SU-DHL-6 (cell line): ENCODE data around the gene PUM1.

Source experiments
- H2AFZ ChIP-seq: fragments of 200-600 bp; sonication (generic); 2 replicates; pipeline ENCODE4 v1.6.1; 2014; ENCODE audit warnings: low read depth, mild to moderate bottlenecking, moderate library complexity, mixed read lengths, antibody characterized with exemption, low read length; ENCODE audit not compliant: severe bottlenecking
- H3F3A ChIP-seq: fragments of 200-600 bp; shearing (Covaris generic); 2 replicates; pipeline ENCODE4 v1.6.0; 2016; ENCODE audit warnings: antibody characterized with exemption, mild to moderate bottlenecking; ENCODE audit not compliant: insufficient read depth
- H3K27ac ChIP-seq: fragments of 200-600 bp; sonication (generic); 2 replicates; pipeline ENCODE4 v1.5.1; 2016; ENCODE audit warnings: low read depth, mild to moderate bottlenecking, low read length, moderate library complexity, mixed read lengths
- H3K27me3 ChIP-seq: fragments of 200-600 bp; sonication (generic), shearing (Covaris generic); 2 replicates; pipeline ENCODE4 v1.6.0; 2014; ENCODE audit warnings: mild to moderate bottlenecking, low read length
- H3K36me3 ChIP-seq: fragments of 200-600 bp; sonication (generic); 2 replicates; pipeline ENCODE4 v1.6.1; 2014; ENCODE audit warnings: mild to moderate bottlenecking, low read length, mixed read lengths
- H3K4me2 ChIP-seq: fragments of 300-600, 200-600 bp; shearing (Covaris generic), sonication (generic); 2 replicates; pipeline ENCODE4 v1.6.0; 2014; ENCODE audit warnings: low read length, low read depth, mild to moderate bottlenecking; ENCODE audit not compliant: poor library complexity, severe bottlenecking
- H3K4me3 ChIP-seq: fragments of 200-600 bp; sonication (generic); 2 replicates; pipeline ENCODE4 v1.5.1; 2014; ENCODE audit warnings: antibody characterized with exemption, low read length, mild to moderate bottlenecking, mixed read lengths; ENCODE audit not compliant: insufficient read depth, poor library complexity, severe bottlenecking
- H3K79me2 ChIP-seq: fragments of 200-600 bp; sonication (generic); 2 replicates; pipeline ENCODE4 v1.6.1; 2014; ENCODE audit warnings: mild to moderate bottlenecking, low read length, moderate library complexity; ENCODE audit not compliant: insufficient read depth
- H3K9ac ChIP-seq: fragments of 200-600 bp; sonication (generic); 2 replicates; pipeline ENCODE4 v1.7.0; 2014; ENCODE audit warnings: mild to moderate bottlenecking, low read length
- H3K9me2 ChIP-seq: fragments of 200-600 bp; sonication (generic); replicated peaks from 2 replicates; pipeline ENCODE4 v1.6.1; 2014; ENCODE audit warnings: low read length; ENCODE audit not compliant: insufficient read depth
- H3K9me3 ChIP-seq: fragments of 200-600 bp; sonication (generic); 2 replicates; pipeline ENCODE4 v1.6.1; 2014; ENCODE audit warnings: low read length, mixed read lengths; ENCODE audit not compliant: insufficient read depth
- H4K20me1 ChIP-seq: fragments of 200-600 bp; sonication (generic); 2 replicates; pipeline ENCODE4 v1.6.1; 2014; ENCODE audit warnings: low read depth, mild to moderate bottlenecking, antibody characterized with exemption, low read length, moderate library complexity, mixed read lengths
- EZH2phosphoT487 ChIP-seq: fragments of 200-600 bp; sonication (generic), shearing (Covaris generic); conservative IDR thresholded peaks from 2 replicates; pipeline ENCODE4 v1.6.1; 2018; ENCODE audit warnings: mild to moderate bottlenecking, antibody characterized with exemption, low read length, moderate library complexity, mixed read lengths
- TF ChIP-seq, protein P1 (sequence below): fragments of 200-600 bp; sonication (generic); IDR thresholded peaks from one replicate; pipeline ENCODE4 v1.5.1; 2017; ENCODE audit warnings: antibody characterized with exemption, mild to moderate bottlenecking, low read length, moderate library complexity; ENCODE audit not compliant: insufficient read depth, poor library complexity, severe bottlenecking

PUM1 gene

GRCh38 chr1:30894508-30894973 lies 171.0 kb downstream of the PUM1 start:
- Histone ChIP-seq H3K27me3 (no peaks in the 10 kb centered on the region), H4K20me1 (no peaks in the 10 kb centered on the region), H3F3A (no peaks in the 10 kb centered on the region), H3K79me2 (no peaks in the 10 kb centered on the region), H3K36me3 (no peaks in the 10 kb centered on the region), H3K4me2 (no peak overlapping the region), H2AFZ (no peak overlapping the region), H3K9me3 (no peaks in the 10 kb centered on the region), H3K9me2 (no peaks in the 10 kb centered on the region), H3K9ac (no peak overlapping the region), H3K27ac (no peak overlapping the region), H3K4me3 (no peak overlapping the region)
- no peak for TF ChIP-seq EZH2phosphoT487
- TF ChIP-seq, protein P1, sequence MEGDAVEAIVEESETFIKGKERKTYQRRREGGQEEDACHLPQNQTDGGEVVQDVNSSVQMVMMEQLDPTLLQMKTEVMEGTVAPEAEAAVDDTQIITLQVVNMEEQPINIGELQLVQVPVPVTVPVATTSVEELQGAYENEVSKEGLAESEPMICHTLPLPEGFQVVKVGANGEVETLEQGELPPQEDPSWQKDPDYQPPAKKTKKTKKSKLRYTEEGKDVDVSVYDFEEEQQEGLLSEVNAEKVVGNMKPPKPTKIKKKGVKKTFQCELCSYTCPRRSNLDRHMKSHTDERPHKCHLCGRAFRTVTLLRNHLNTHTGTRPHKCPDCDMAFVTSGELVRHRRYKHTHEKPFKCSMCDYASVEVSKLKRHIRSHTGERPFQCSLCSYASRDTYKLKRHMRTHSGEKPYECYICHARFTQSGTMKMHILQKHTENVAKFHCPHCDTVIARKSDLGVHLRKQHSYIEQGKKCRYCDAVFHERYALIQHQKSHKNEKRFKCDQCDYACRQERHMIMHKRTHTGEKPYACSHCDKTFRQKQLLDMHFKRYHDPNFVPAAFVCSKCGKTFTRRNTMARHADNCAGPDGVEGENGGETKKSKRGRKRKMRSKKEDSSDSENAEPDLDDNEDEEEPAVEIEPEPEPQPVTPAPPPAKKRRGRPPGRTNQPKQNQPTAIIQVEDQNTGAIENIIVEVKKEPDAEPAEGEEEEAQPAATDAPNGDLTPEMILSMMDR, result no peak

DNA sequence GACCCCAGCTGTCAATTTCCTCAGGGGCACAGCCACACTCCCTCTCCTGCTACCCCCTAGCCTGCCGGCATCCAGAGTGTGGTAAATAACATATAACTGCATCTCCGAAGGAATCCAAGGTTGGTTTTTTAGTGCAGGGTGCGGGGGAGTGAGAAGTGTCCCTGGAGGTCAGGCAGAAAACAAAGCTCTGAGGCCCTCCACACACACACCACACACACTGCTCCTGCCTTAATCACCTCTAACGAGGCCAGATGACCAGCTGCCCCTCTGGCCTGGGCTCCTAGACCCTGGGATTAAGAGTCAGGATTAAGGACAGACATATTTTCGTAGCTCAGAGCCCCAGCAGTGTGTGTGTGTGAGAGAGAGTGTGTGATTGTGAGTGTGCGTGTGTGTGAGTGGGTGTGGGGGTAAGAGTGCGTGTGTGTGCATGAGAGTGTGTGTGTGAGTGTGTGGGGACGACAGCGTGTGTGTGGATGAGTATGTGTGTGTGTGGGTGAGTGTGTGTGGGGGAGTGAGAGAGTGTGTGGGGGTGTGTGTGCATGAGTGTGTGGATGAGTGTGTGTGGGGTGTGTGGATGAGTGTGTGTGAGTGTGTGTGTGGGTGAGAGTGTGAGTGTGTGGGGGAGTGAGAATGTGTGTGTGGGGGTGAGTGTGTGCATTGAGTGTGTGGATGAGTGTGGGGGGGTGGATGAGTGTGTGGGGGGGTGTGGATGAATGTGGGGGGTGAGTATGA lies 171.6 kb downstream of the PUM1 start:
- Histone ChIP-seq H3K27me3 (no peaks in the 10 kb centered on the region), H3K4me2 (no peak overlapping the region), H2AFZ (no peak overlapping the region), H3K36me3 (no peaks in the 10 kb centered on the region), H3F3A (no peaks in the 10 kb centered on the region), H3K79me2 (no peaks in the 10 kb centered on the region), H3K27ac (no peak overlapping the region), H3K9ac (no peak overlapping the region), H3K9me2 (no peaks in the 10 kb centered on the region), H4K20me1 (no peaks in the 10 kb centered on the region), H3K9me3 (no peaks in the 10 kb centered on the region), H3K4me3 (no peak overlapping the region)
- TF ChIP-seq, protein P1, result no peak
- TF ChIP-seq EZH2phosphoT487, result no peak

GRCh38 chr1:30892671-30893073 lies 172.8 kb downstream of the PUM1 start:
- H3K79me2 ChIP-seq, result no peaks in the 10 kb centered on the region
- no peaks in the 10 kb centered on the region for H3F3A ChIP-seq
- H3K9me2 ChIP-seq, result no peaks in the 10 kb centered on the region
- H3K4me3 ChIP-seq, result no peak overlapping the region
- TF ChIP-seq EZH2phosphoT487, result no peak
- TF ChIP-seq, protein P1, result no peak
- H3K27ac ChIP-seq, result no peak overlapping the region
- no peak overlapping the region for H3K9ac ChIP-seq
- H3K9me3 ChIP-seq, result no peaks in the 10 kb centered on the region
- no peaks in the 10 kb centered on the region for H3K27me3 ChIP-seq
- H3K36me3 ChIP-seq, result no peaks in the 10 kb centered on the region
- H2AFZ ChIP-seq, result no peak overlapping the region
- no peak overlapping the region for H3K4me2 ChIP-seq
- no peaks in the 10 kb centered on the region for H4K20me1 ChIP-seq
